CD4-positive, alpha-beta memory T cell (primary cell): ENCODE measurements around the gene KLRF2. TPM values are rescaled to one million over a fixed set of nuclear protein-coding genes. Genes with fewer than 3 reads are reported as not detected.

Experiments used
- CTCF ChIA-PET: fragments of 350-600 bp; sonication (Branson Sonifier 250); formaldehyde crosslinking; loops from one replicate; lab custom pipeline; 2021; ENCODE audit warnings: inconsistent platforms; ENCODE audit not compliant: partially characterized antibody; lab: Charles Lee
- POLR2A ChIA-PET: fragments of 350-600 bp; sonication (Branson Sonifier 250); formaldehyde crosslinking; loops from one replicate; lab custom pipeline; 2021; ENCODE audit not compliant: partially characterized antibody; lab: Charles Lee
- DNase-seq, 5 donors: peaks; one replicate each; pipeline versions ENCODE4 v3.0.0 to v3.0.0-alpha.2; 2020 to 2022; ENCODE audit warnings: mixed read lengths in 1 of 5
- H3K27ac ChIP-seq: one replicate; pipeline ENCODE4 v1.7.0; 2013; ENCODE audit warnings: low read depth, low read length
- H3K27me3 ChIP-seq: 2 replicates; pipeline ENCODE4 v1.7.0; 2013; ENCODE audit warnings: mild to moderate bottlenecking, low read length, moderate library complexity; ENCODE audit not compliant: insufficient read depth
- H3K36me3 ChIP-seq: 2 replicates; pipeline ENCODE4 v1.7.0; 2013; ENCODE audit warnings: mild to moderate bottlenecking, low read length, moderate library complexity; ENCODE audit not compliant: insufficient read depth
- H3K4me1 ChIP-seq: 2 replicates; pipeline ENCODE4 v1.7.0; 2013; ENCODE audit warnings: mild to moderate bottlenecking, low read length, moderate library complexity; ENCODE audit not compliant: insufficient read depth
- H3K4me3 ChIP-seq, 2 donors: one replicate each; pipeline ENCODE4 v1.7.0; 2013; ENCODE audit warnings: low read length in 2 of 2, mild to moderate bottlenecking in 1 of 2
- H3K9me3 ChIP-seq, 2 donors: one replicate each; pipeline ENCODE4 v1.7.0; 2013; ENCODE audit warnings: low read length in 2 of 2, control low read depth in 1 of 2; ENCODE audit not compliant: control insufficient read depth in 1 of 2
- H3K27ac Mint-ChIP-seq, 7 donors: one replicate each; pipeline ENCODE4 v1.8.0; 2020 to 2021; ENCODE audit warnings: mixed read lengths in 7 of 7, mild to moderate bottlenecking in 6 of 7, inconsistent platforms in 3 of 7, moderate library complexity in 3 of 7
- H3K27me3 Mint-ChIP-seq, 2 donors: one replicate each; pipeline ENCODE4 v1.8.0; 2020 to 2021; ENCODE audit warnings: mixed read lengths in 2 of 2
- H3K36me3 Mint-ChIP-seq, 2 donors: one replicate each; pipeline ENCODE4 v1.8.0; 2020 to 2021; ENCODE audit warnings: mixed read lengths in 2 of 2, inconsistent platforms in 1 of 2, mild to moderate bottlenecking in 1 of 2
- H3K4me1 Mint-ChIP-seq, 4 donors: one replicate each; pipeline ENCODE4 v1.8.0; 2020 to 2021; ENCODE audit warnings: mixed read lengths in 4 of 4, mild to moderate bottlenecking in 1 of 4
- H3K4me3 Mint-ChIP-seq, 8 donors: one replicate each; pipeline ENCODE4 v1.8.0; 2020 to 2021; ENCODE audit warnings: mixed read lengths in 8 of 8, mild to moderate bottlenecking in 7 of 8, moderate library complexity in 6 of 8, inconsistent platforms in 3 of 8
- H3K9me3 Mint-ChIP-seq, 8 donors: one replicate each; pipeline ENCODE4 v1.8.0; 2020 to 2021; ENCODE audit warnings: mixed read lengths in 8 of 8, mild to moderate bottlenecking in 5 of 8, inconsistent platforms in 3 of 8, moderate library complexity in 1 of 8
- intact Hi-C: fragments of 100-400 bp; cut with micrococcal nuclease; formaldehyde crosslinking; loops from one replicate; pipeline ENCODE4 v1.15.1; 2023
- polyA plus RNA-seq, 2 donors: library from polyadenylated mRNA; unstranded; fragments of 300-500 nt; fragmentation: Illumina TruSeq; gene quantifications; one replicate each; pipeline ENCODE4 v1.2.3, GENCODE V29; 2021
- total RNA-seq, 2 experiments: library from RNA; stranded (reverse); gene quantifications; one replicate each; pipeline ENCODE4 v1.2.3, GENCODE V29; 2021

KLRF2 gene
- total and polyA plus RNA-seq, 4 experiments from 2014 or later, result not detected

DNA sequence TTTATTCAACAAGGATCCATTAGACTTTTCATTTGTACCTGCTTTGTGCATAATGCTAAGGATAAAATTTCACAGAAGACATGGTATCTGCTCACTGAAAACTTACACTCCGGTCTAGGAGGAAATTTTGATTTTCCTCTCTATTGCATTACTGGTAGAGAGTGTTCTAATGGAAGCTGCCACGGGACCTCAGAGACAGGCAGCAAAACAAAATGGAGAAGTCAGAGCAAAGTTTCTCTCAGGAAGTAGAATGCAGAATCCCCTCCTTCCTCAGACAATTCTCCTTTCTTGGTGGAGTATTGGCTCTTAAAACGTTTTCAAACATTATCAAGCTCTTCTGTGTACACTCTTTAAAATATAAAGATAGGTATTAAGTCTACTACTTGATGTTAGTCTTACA lies 24.4 kb upstream of the KLRF2 start:
- peaks cover 22% of the 10 kb centered on the region for H3K36me3 ChIP-seq
- intact Hi-C loops, result no loop called here
- no peaks in the 10 kb centered on the region for H3K9me3 ChIP-seq
- H3K27me3 ChIP-seq, result no peaks in the 10 kb centered on the region
- H3K9me3 Mint-ChIP-seq, result peaks cover 0 to 2% (median 0%) of the 10 kb centered on the region in 8 donors
- peaks cover 60 to 72% of the 10 kb centered on the region in 2 donors for H3K36me3 Mint-ChIP-seq
- no peak overlapping the region for H3K4me3 Mint-ChIP-seq
- DNase-seq, result no peak
- no peak overlapping the region for H3K4me3 ChIP-seq
- peaks cover 0 to 1% of the 10 kb centered on the region in 2 donors for H3K27me3 Mint-ChIP-seq
- CTCF ChIA-PET, result interaction anchor here (0.6 to 1.6 kb wide), 2 partner anchors 8 to 43 kb away, joined by 4 read pairs; no protein-coding TSS in a partner anchor
- H3K4me1 Mint-ChIP-seq, result peaks cover 16 to 50% (median 33%) of the 10 kb centered on the region in 4 donors
- POLR2A ChIA-PET, result no interaction called here
- H3K27ac ChIP-seq, result no peak overlapping the region
- peaks cover 17% of the 10 kb centered on the region for H3K4me1 ChIP-seq
- no peak overlapping the region for H3K27ac Mint-ChIP-seq

DNA sequence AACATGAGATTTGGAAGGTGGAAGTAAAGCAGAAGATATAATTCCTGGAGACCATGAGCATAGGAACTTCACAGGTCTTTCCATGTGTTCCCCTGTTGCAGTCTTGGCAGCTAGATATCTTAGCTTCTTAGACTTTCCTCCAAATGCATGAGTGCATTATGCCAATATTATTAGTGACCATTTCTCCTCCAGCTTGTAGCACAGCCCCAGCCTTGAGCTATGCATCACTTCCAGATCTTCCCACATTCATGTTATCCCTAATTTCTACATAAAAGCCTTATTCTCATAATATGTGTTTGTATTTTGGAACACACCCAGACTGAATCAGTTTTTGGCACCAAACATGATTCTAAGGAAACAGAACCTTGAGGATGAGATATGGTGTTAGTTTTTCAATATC lies 23.2 kb upstream of the KLRF2 start:
- POLR2A ChIA-PET, result interaction anchor here (1.0 kb wide), 1 partner anchor 9 kb away, joined by 3 read pairs; no protein-coding TSS in a partner anchor

DNA sequence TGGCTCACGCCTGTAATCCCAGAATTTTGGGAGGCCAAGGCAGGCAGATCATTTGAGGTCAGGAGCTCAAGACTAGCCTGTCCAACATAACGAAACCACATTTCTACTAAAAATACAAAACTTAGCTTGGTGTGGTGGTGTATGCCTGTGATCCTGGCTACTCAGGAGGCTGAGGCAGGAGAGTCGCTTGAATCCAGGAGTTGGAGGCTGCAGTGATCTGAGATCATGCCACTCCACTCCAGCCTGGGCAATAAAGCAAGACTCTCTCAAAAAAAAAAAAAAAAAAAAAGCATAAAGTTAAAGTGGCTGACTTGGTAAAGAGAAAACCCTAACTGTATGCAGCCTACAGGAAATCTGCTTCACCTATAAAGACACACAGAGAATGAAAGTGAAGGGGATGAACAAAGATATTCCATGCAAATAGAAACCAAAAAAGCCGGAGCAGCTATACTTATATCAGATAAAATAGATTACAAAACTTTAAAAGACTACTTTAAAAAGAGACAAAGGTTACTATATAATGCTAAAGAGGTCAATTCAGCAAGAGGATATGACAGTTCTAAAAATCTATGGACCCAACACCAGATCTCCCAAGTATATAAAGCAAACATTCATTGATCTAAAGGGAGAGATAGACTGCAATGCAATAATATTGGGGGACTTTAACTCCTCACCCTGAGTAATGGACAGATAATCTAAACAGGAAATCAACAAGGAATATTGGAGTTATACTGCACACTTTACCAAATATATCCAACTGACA lies 16.2 kb upstream of the KLRF2 start:
- intact Hi-C loops, result loop anchor here (5.0 kb wide), 1 partner anchor 747 kb away; the partner anchor contains the start of gene MAGOHB
- ChIA-PET POLR2A (no interaction called here), CTCF (interaction anchor here (0.7 to 5.4 kb wide), 4 partner anchors 9 to 114 kb away, joined by 3 to 31 read pairs (median 12); no protein-coding TSS in a partner anchor)
- Mint-ChIP-seq H3K4me3 (peak overlapping the region; percentile 71 to 96 (median 92)), H3K27ac (peak overlapping the region; percentile 53 to 93 (median 91)), H3K9me3 (peaks cover 3 to 19% (median 14%) of the 10 kb centered on the region in 8 donors), H3K4me1 (peaks cover 21 to 54% (median 37%) of the 10 kb centered on the region in 4 donors), H3K27me3 (no peaks in the 10 kb centered on the region), H3K36me3 (peaks cover 32 to 61% of the 10 kb centered on the region in 2 donors)
- Histone ChIP-seq H3K27ac (peak overlapping the region; percentile 47), H3K4me3 (peak overlapping the region; percentile 33 to 43), H3K9me3 (no peaks in the 10 kb centered on the region), H3K27me3 (no peaks in the 10 kb centered on the region), H3K36me3 (no peaks in the 10 kb centered on the region), H3K4me1 (peaks cover 31% of the 10 kb centered on the region)
- peak in 1 of 5 donors; percentile 21 for DNase-seq

More for the DNA sequence above, 23.2 kb upstream of the KLRF2 start:
- Mint-ChIP-seq H3K4me1 (peaks cover 21 to 58% (median 40%) of the 10 kb centered on the region in 4 donors), H3K27me3 (peaks cover 0 to 1% of the 10 kb centered on the region in 2 donors), H3K27ac (peak overlapping the region in 2 of 7 donors; percentile 7 to 38), H3K4me3 (no peak overlapping the region), H3K36me3 (peaks cover 57 to 70% of the 10 kb centered on the region in 2 donors), H3K9me3 (peaks cover 0 to 7% (median 2%) of the 10 kb centered on the region in 8 donors)
- H3K27ac ChIP-seq, result no peak overlapping the region
- DNase-seq, result no peak
- CTCF ChIA-PET, result interaction anchor here (0.9 to 1.1 kb wide), 2 partner anchors 9 to 44 kb away, joined by 3 to 4 read pairs; no protein-coding TSS in a partner anchor
- no peak overlapping the region for H3K4me3 ChIP-seq
- intact Hi-C loops, result no loop called here
- peaks cover 15% of the 10 kb centered on the region for H3K36me3 ChIP-seq
- H3K4me1 ChIP-seq, result peaks cover 25% of the 10 kb centered on the region
- no peaks in the 10 kb centered on the region for H3K9me3 ChIP-seq
- no peaks in the 10 kb centered on the region for H3K27me3 ChIP-seq

DNA sequence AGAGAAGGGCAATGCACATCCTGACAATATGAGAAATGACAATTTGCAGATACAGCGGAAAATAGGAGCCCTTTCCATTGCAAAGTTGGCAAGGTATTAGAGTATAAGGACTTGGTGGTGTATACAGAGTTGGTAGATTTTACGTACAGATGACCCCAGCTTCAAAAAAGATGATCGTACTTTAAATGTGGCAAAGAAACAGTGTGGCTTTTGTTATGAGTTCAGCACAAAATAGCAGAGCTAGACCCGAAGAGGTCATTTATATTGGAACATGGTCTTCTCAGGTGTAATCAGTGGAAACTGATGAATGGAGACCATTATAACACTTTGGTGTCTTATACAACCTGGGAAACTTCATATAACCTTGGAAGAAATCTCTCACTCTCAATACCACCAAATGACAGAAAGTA lies 14.4 kb upstream of the KLRF2 start:
- POLR2A ChIA-PET, result interaction anchor here (0.7 to 5.0 kb wide), 11 partner anchors 9 to 346 kb away, joined by 3 to 63 read pairs (median 6); partner anchors contain the start of genes CD69 and GABARAPL1
- DNase-seq, result no peak
- H3K4me3 Mint-ChIP-seq, result peak overlapping the region; percentile 90 to 98 (median 94)

DNA sequence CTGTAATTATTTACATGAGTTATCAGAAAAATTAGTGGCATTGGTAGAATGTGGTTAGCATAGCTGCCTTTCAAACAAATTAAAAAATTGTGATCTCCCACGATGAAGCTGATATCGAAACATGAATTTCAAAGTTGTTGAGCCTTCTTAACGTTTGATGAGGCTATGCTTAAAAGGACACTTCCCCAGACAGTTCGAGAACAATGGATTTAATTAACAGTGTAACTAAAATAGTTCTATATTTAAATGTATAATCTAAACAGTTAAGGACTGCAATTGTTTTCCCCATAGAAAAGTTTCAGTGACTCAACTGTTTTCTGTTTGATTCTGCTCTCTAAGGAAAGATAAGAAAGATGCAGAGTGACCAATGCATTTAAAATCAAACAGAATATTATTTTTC lies 13.8 kb upstream of the KLRF2 start:
- Mint-ChIP-seq H3K27me3 (no peaks in the 10 kb centered on the region), H3K9me3 (peaks cover 3 to 17% (median 14%) of the 10 kb centered on the region in 8 donors), H3K4me1 (peaks cover 17 to 49% (median 37%) of the 10 kb centered on the region in 4 donors), H3K4me3 (peak overlapping the region; percentile 90 to 98 (median 94)), H3K36me3 (peaks cover 23 to 52% of the 10 kb centered on the region in 2 donors), H3K27ac (peak overlapping the region; percentile 65 to 93 (median 87))
- intact Hi-C loops, result loop anchor here (5.0 kb wide), 1 partner anchor 745 kb away; the partner anchor contains the start of gene MAGOHB
- Histone ChIP-seq H3K4me1 (peaks cover 31% of the 10 kb centered on the region), H3K4me3 (peak overlapping the region; percentile 64 to 77), H3K9me3 (no peaks in the 10 kb centered on the region), H3K27me3 (no peaks in the 10 kb centered on the region), H3K36me3 (no peaks in the 10 kb centered on the region), H3K27ac (peak overlapping the region; percentile 55)
- CTCF ChIA-PET, result interaction anchor here (1.5 to 5.4 kb wide), 5 partner anchors 53 to 125 kb away, joined by 3 to 31 read pairs (median 5); no protein-coding TSS in a partner anchor
- no peak for DNase-seq
- POLR2A ChIA-PET, result interaction anchor here (1.1 to 5.0 kb wide), 13 partner anchors 12 to 346 kb away, joined by 3 to 63 read pairs (median 6); partner anchors contain the start of genes CD69 and GABARAPL1

More for the DNA sequence above, 14.4 kb upstream of the KLRF2 start:
- Histone ChIP-seq H3K9me3 (no peaks in the 10 kb centered on the region), H3K27me3 (no peaks in the 10 kb centered on the region), H3K4me1 (peaks cover 34% of the 10 kb centered on the region), H3K36me3 (no peaks in the 10 kb centered on the region), H3K27ac (peak overlapping the region; percentile 55), H3K4me3 (peak overlapping the region; percentile 64 to 77)
- peaks cover 25 to 56% of the 10 kb centered on the region in 2 donors for H3K36me3 Mint-ChIP-seq
- intact Hi-C loops, result loop anchor here (5.0 kb wide), 1 partner anchor 745 kb away; the partner anchor contains the start of gene MAGOHB
- H3K9me3 Mint-ChIP-seq, result peaks cover 3 to 19% (median 14%) of the 10 kb centered on the region in 8 donors
- CTCF ChIA-PET, result interaction anchor here (1.5 to 5.4 kb wide), 5 partner anchors 52 to 125 kb away, joined by 3 to 31 read pairs (median 5); no protein-coding TSS in a partner anchor
- H3K27ac Mint-ChIP-seq, result peak overlapping the region; percentile 86 to 92 (median 88)
- no peaks in the 10 kb centered on the region for H3K27me3 Mint-ChIP-seq
- peaks cover 18 to 51% (median 38%) of the 10 kb centered on the region in 4 donors for H3K4me1 Mint-ChIP-seq

DNA sequence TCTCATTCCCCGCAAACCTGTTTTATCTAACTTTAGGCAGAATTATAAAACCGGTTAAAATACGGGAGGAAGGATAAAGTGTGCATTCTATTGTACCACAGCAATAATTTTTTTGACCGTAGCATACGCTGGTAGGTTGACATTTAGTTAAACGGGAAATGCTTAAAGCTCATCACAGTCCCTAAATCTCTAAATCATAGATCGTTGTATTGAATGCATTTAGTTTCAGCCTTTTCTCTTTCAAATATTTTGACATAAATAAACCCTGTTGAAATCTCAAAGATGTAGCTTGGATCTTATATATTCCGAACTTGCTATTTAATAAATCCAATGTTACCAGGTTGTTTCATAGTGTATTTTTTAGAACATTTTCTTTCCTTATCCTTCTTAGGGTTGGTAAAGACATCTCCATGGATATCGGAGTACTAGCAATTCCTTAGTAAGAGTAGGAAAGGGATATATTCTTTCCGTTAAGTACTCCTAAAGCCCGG lies 12.9 kb upstream of the KLRF2 start:
- peaks cover 3 to 10% (median 9%) of the 10 kb centered on the region in 8 donors for H3K9me3 Mint-ChIP-seq
- DNase-seq, result peak in 1 of 5 donors; percentile 17

More for the DNA sequence above, 12.9 kb upstream of the KLRF2 start:
- Histone ChIP-seq H3K4me1 (peaks cover 23% of the 10 kb centered on the region), H3K27ac (peak overlapping the region; percentile 83), H3K36me3 (no peaks in the 10 kb centered on the region), H3K4me3 (peak overlapping the region; percentile 55 to 67), H3K9me3 (no peaks in the 10 kb centered on the region), H3K27me3 (no peaks in the 10 kb centered on the region)
- POLR2A ChIA-PET, result interaction anchor here (0.8 to 5.0 kb wide), 21 partner anchors 16 to 497 kb away, joined by 3 to 63 read pairs (median 6); partner anchors contain the start of genes CD69, CLEC2D and GABARAPL1
- peak overlapping the region; percentile 93 to 100 (median 96) for H3K27ac Mint-ChIP-seq
- H3K27me3 Mint-ChIP-seq, result no peaks in the 10 kb centered on the region
- H3K36me3 Mint-ChIP-seq, result peaks cover 15 to 45% of the 10 kb centered on the region in 2 donors
- intact Hi-C loops, result loop anchor here (2.0 to 5.0 kb wide), 4 partner anchors 16 to 744 kb away; partner anchors contain the start of genes GABARAPL1 and MAGOHB
- CTCF ChIA-PET, result interaction anchor here (0.9 to 5.4 kb wide), 6 partner anchors 9 to 118 kb away, joined by 3 to 31 read pairs (median 4); partner anchors contain the start of gene CD69
- peak overlapping the region; percentile 89 to 96 (median 92) for H3K4me3 Mint-ChIP-seq
- H3K4me1 Mint-ChIP-seq, result peaks cover 13 to 45% (median 30%) of the 10 kb centered on the region in 4 donors
